HT-29 (cell line): ENCODE data around the gene LRRC74B. TPM values are rescaled to one million over a fixed set of nuclear protein-coding genes. Genes with fewer than 3 reads are reported as not detected.
A peak's percentile ranks its signal among the peaks of the same experiment; 100 is the strongest.

Experiments
- DNase-seq: peaks from one replicate; pipeline ENCODE4 v3.0.0-alpha.2; 2015; ENCODE audit warnings: low spot score
- total RNA-seq: library from RNA; depleted of rRNA; stranded (reverse); fragments of >200 nt; shearing (Covaris generic); gene quantifications from 2 replicates; pipeline ENCODE4 v1.2.3, GENCODE V29; 2014

LRRC74B gene
- total RNA-seq, 1 experiment from 2014 or later: not detected

- DNase-seq: no peak
These were observed 32.0 kb upstream of the LRRC74B start for GRCh38 chr22:21013657-21014201.

DNA sequence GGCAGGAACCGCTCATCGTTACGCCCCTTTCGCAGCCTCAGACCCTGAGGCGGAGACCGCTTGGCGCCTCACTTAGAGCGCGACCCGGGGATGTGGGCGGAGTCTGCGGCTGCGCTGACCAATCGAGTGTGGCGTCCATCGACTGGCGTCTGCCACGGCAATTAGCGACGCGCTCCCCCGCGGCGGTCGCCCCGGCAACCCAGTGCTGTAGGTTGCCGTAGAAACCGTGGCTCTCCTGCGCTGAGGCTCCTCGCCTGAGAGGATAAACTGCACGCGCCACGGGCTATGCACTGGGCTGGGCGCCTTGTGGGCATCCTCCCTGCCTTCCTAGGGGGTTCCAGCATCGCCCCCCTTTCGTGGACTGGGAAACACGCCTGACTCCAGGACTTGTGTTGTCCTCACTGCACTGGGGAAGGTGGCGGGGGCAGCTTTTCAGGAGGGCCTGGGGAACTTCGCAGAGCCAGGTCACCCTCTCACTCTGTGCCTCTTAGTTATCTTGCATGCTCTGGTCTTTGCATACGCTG, 31.5 kb upstream of the LRRC74B start:
- peak; percentile 45 for DNase-seq

DNA sequence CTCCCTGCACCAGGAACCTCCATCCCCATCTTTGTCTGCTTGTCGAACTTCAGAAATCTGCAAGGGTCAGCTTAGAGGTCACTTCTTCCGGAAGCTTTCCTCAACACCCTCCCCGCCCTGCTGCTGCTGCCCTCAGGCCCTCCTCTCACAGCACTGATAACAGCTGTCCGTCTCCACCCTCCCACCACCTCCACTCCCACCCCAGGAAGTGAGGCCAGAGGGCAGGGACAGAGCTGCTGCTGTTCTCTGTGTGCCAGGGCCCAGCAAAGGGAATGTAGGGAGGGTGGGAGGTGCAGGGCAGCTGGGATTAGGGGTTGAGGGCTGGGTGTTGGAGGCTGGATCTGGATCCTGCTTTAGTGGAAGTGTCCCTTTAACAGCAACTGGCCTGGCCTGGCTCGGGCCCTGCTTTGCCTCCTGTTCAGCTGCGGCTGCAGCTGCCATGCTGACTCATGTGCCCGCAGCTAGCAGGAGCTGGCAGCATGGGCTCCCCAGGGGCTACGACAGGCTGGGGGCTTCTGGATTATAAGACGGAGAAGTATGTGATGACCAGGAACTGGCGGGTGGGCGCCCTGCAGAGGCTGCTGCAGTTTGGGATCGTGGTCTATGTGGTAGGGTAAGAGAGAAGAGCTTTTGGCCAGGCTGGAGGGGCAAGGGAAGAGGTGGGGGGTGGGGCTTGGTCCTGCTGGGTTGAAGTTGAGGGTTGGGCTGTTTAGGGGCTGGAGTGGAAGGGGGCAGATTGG, 30.9 kb upstream of the LRRC74B start, which contains the start of gene P2RX6:
Gene P2RX6, plus strand, starts transcription at position 440 of the 740 bp plus-strand sequence. Its CDS starts 10 bp downstream, at position 450.
- DNase-seq: peak; percentile 27

- DNase-seq: no peak
These were observed 30.2 kb upstream of the LRRC74B start for GRCh38 chr22:21015466-21016006.

GRCh38 chr22:21016644-21017420, 28.9 kb upstream of the LRRC74B start:
- no peak for DNase-seq

DNA sequence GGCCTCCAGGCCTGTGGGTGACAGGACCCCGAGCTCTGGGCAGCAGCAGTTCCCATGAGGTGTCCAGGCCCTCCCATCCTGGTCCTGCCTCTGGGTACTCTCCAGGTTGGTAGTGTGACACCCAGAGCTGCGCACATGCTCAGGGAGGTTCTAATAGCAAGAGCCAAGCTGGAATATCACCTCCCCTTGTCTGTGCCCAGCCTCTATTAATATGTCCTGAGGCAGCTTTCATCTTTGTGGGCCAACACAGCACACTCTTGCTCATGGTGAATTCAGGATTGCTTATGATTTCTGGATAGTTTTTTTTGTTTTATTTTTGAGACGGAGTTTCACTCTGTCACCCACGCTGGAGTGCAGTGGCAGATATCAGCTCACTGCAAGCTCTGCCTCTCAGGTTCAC, 27.4 kb upstream of the LRRC74B start:
- no peak for DNase-seq

GRCh38 chr22:21020802-21021429, 24.8 kb upstream of the LRRC74B start:
- no peak for DNase-seq

GRCh38 chr22:21022507-21022906, 23.2 kb upstream of the LRRC74B start:
- no peak for DNase-seq

GRCh38 chr22:21022955-21023614, 22.7 kb upstream of the LRRC74B start:
- no peak for DNase-seq

DNA sequence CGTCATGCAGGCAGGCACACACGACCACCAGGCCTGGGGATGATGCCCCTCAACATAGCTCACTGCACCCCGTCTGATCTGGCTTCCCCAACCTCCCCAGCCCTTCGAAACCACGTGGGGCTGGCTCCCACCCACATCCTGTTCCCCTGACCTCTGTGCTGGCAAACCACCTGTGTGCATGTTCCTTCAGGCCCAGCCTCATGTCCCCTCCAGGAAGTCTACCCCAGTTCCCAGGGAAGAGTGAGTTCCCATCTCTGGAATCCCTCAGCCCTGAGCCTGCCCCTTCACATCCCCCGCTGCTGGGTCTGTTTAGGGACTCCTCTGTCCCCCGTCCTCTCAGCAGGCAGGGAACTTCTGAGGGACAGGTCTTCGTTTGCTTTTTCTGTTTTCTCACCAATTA, 20.5 kb upstream of the LRRC74B start:
- no peak for DNase-seq

- DNase-seq: no peak
These were observed 19.7 kb upstream of the LRRC74B start for GRCh38 chr22:21025763-21026755.

GRCh38 chr22:21026783-21027692, 18.7 kb upstream of the LRRC74B start:
- no peak for DNase-seq

GRCh38 chr22:21028277-21029251, 17.2 kb upstream of the LRRC74B start:
- DNase-seq: no peak

DNA sequence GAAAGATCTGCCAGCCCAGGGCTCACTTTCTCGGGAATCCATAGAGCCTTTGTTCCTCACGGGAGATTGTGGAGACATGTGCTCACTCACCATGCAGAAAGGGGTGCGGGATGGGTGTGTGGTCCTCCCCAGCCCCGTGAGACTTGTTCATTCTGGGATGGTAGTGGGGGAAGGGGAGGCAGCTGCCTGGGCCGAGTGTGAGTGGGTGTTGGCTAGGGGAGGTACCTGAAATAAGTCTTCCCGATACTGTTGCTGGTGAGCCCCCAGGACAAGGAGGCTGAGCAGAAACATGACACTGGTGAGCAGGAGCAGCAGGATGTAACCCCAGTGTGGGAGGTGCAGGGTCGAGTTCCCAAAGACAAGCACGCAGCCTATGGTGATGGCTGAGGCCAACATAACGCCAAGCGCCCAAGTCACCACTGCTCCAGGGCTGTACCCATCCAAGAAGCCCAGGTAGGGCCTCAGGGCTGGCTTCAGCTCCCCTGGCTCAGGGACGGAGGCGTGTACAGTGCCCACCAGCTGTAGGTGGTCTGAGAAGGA, 16.2 kb upstream of the LRRC74B start:
- DNase-seq: no peak

- DNase-seq: no peak
These were observed 15.7 kb upstream of the LRRC74B start for GRCh38 chr22:21030032-21030431.

DNA sequence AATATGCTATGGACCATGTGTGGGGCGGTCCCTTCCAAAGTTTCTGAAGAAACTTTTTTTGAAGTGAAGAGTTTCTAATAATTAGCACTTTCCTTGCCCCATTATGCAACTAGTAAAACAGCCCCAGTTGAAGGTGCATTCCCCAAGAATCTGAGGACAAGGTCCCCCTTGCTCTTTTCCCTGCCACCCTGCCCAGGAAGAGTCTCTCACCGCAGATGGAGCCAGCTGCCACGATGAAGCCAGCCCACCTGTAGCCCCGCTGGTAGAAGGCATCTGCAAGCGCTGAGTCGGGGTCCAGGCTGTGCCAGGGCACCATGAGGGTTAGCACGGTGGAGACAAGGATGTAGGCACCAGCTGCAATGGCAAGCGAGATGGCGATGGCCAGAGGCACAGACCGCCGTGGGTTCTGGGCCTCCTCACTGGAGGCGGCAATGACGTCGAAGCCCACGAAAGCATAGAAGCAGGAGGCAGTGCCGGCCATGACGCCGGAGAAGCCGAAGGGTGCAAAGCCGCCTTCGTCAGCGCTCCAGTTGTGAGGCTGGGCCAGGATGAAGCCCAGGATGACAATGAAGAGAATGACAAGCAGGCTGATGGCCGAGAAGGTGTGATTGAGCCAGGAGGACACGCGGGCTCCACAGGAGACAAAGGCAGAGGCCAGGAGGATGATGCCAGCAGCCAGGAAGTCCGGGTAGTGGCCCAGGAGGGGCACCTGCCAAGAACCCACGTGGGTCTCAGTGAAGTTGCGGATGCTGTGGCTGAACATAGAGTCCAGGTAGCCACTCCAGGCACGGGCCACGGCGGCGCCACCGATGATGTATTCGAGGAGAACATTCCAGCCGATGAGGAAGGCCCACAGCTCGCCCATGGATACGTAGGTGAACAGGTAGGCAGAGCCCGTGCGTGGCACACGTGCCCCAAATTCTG, 14.9 kb upstream of the LRRC74B start:
- no peak for DNase-seq
